Medulla oblongata (tissue), 1 donor: Measurements from ENCODE around the gene CUEDC1.

ENCODE experiments used
- DNase-seq: peaks from one replicate; pipeline ENCODE4 v3.0.0-alpha.2; 2015; ENCODE audit errors: extremely low spot score

CUEDC1 gene

GRCh38 chr17:57915544-57915943 lies 39.7 kb downstream of the CUEDC1 start:
- DNase-seq, result peak; percentile 33

GRCh38 chr17:57914273-57915142 lies 40.7 kb downstream of the CUEDC1 start:
- peak; percentile 27 for DNase-seq

- no peak for DNase-seq
Measured at GRCh38 chr17:57913575-57914272, 41.5 kb downstream of the CUEDC1 start.

GRCh38 chr17:57911834-57912673 lies 43.2 kb downstream of the CUEDC1 start:
- DNase-seq, result peak; percentile 98

GRCh38 chr17:57910462-57911420 lies 44.5 kb downstream of the CUEDC1 start:
- no peak for DNase-seq

GRCh38 chr17:57909551-57909950 lies 45.7 kb downstream of the CUEDC1 start:
- DNase-seq, result no peak

GRCh38 chr17:57908278-57908677 lies 46.9 kb downstream of the CUEDC1 start:
- DNase-seq, result no peak

- DNase-seq, result peak; percentile 95
Measured at GRCh38 chr17:57906910-57907309, 48.3 kb downstream of the CUEDC1 start.

GRCh38 chr17:57905875-57906455 lies 49.2 kb downstream of the CUEDC1 start:
- no peak for DNase-seq

- DNase-seq, result no peak
Measured at GRCh38 chr17:57903961-57904360, 51.3 kb downstream of the CUEDC1 start.

GRCh38 chr17:57902800-57903759 lies 52.1 kb downstream of the CUEDC1 start:
- peak; percentile 90 for DNase-seq

GRCh38 chr17:57902117-57902799 lies 53.0 kb downstream of the CUEDC1 start:
- DNase-seq, result no peak

GRCh38 chr17:57900991-57901743 lies 54.0 kb downstream of the CUEDC1 start:
- no peak for DNase-seq

- no peak for DNase-seq
Measured at GRCh38 chr17:57899822-57900221, 55.4 kb downstream of the CUEDC1 start.

- DNase-seq, result no peak
Measured at GRCh38 chr17:57899391-57899790, 55.8 kb downstream of the CUEDC1 start.

- peak; percentile 67 for DNase-seq
Measured at GRCh38 chr17:57898487-57899311, 56.5 kb downstream of the CUEDC1 start.
